Measurements from ENCODE around the gene PCCA.

Gene PCCA

DNA sequence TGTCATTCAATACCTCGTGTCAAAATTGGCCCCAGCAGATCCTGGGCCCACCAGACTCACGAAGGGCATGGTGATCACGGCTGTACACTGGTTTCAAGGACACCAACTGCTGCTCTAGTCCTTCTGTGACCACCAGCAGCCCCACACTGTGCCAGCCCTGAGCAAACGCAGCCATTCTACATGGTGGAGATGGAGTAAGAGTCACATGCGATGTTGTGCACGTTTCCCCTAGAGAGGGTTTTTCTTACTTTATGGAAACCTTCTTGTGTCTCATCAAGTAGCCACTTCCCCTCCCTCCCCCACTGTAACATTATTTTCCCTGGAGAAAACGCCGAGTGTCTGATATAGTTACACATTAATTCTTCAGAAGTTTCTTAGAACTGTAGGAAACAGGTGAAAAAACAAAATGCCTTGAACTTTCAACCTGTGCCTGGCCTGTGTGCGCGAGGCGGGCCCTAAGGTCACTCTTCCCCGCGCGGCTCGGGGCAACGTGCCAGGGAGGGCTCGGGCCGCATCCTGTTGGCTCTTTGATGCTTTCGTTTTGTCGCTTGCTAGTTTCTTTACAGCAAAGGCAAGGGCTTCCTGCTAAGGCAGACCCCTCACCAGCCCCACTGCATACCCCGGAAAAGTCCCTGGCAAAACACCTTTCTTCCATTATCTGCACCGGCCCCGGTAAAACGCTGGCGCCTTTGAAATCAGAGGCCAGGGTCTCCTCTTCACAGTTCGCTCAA, 455.1 kb downstream of the PCCA start:
- H3K9me3 ChIP-seq (ENCODE audit: insufficient read depth, low read length) = no peaks in the 10 kb centered on the region
- no peak overlapping the region for H3K4me2 ChIP-seq (ENCODE audit: low read depth, low read length, poor library complexity, severe bottlenecking)
- no peaks in the 10 kb centered on the region for H3F3A ChIP-seq (ENCODE audit: insufficient read depth)
- no peaks in the 10 kb centered on the region for H3K36me3 ChIP-seq (ENCODE audit: low read length)
- no peak overlapping the region for H2AFZ ChIP-seq (ENCODE audit: low read depth, low read length, severe bottlenecking)
- no peaks in the 10 kb centered on the region for H3K9me2 ChIP-seq (replicated peaks; ENCODE audit: insufficient read depth, low read length)
- no peaks in the 10 kb centered on the region for H4K20me1 ChIP-seq (ENCODE audit: low read depth, low read length)
- no peaks in the 10 kb centered on the region for H3K79me2 ChIP-seq (ENCODE audit: insufficient read depth, low read length)
- TF ChIP-seq, protein P1, sequence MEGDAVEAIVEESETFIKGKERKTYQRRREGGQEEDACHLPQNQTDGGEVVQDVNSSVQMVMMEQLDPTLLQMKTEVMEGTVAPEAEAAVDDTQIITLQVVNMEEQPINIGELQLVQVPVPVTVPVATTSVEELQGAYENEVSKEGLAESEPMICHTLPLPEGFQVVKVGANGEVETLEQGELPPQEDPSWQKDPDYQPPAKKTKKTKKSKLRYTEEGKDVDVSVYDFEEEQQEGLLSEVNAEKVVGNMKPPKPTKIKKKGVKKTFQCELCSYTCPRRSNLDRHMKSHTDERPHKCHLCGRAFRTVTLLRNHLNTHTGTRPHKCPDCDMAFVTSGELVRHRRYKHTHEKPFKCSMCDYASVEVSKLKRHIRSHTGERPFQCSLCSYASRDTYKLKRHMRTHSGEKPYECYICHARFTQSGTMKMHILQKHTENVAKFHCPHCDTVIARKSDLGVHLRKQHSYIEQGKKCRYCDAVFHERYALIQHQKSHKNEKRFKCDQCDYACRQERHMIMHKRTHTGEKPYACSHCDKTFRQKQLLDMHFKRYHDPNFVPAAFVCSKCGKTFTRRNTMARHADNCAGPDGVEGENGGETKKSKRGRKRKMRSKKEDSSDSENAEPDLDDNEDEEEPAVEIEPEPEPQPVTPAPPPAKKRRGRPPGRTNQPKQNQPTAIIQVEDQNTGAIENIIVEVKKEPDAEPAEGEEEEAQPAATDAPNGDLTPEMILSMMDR (IDR thresholded peaks at IDR 0.05; ENCODE audit: insufficient read depth, low read length, poor library complexity, severe bottlenecking) = no peak
- no peak for TF ChIP-seq EZH2phosphoT487 (conservative IDR thresholded peaks at IDR 0.05; ENCODE audit: low read length)
- no peaks in the 10 kb centered on the region for H3K27me3 ChIP-seq (ENCODE audit: low read length)
- no peak overlapping the region for H3K27ac ChIP-seq (ENCODE audit: low read depth, low read length)
- H3K4me3 ChIP-seq (ENCODE audit: insufficient read depth, low read length, poor library complexity, severe bottlenecking) = no peak overlapping the region
- H3K9ac ChIP-seq (ENCODE audit: low read length) = no peak overlapping the region

DNA sequence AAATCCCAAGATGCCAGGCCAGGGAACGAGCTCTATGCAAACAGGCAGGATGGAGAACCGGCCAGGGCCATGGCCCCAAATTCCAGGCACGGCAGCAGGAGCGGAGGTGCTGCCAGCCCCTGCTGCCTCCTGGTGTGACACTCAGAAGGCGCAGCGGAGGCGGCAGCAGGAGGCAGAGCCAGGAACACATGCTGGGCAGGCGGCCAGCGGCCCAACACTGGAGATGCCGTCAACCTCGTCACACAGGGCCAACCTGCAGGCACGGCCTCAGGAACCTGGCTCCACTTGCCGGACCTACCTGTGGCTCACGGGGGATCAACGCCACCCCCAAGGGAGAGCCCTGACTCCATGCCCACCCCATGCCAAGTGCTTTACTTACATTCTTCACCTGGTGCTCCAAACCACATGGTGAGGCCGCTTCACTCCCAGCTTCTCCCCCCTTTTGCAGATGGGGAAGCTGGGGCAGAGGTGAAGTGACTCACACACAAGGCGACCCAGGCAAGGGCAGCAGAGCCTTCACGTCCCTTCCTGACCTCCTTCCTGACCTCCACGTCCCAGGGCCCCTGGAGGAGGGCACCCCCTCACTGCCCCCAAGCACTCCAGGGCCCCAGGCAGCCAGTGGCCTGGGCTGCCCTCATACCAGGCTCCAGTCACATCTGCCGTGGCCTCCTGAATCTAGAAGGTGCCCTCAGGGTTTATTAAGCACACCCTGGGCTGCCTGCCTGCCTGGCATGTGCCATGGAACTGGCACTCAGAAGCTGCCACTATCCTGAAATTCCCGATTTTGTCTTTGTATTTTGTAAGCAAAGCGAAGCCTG, 456.2 kb downstream of the PCCA start:
- H3K36me3 ChIP-seq (ENCODE audit: low read length) = no peaks in the 10 kb centered on the region
- H3K9ac ChIP-seq (ENCODE audit: low read length) = no peak overlapping the region
- no peak overlapping the region for H3K4me3 ChIP-seq (ENCODE audit: insufficient read depth, low read length, poor library complexity, severe bottlenecking)
- H3K9me3 ChIP-seq (ENCODE audit: insufficient read depth, low read length) = no peaks in the 10 kb centered on the region
- no peaks in the 10 kb centered on the region for H3K9me2 ChIP-seq (replicated peaks; ENCODE audit: insufficient read depth, low read length)
- H4K20me1 ChIP-seq (ENCODE audit: low read depth, low read length) = no peaks in the 10 kb centered on the region
- no peak for TF ChIP-seq EZH2phosphoT487 (conservative IDR thresholded peaks at IDR 0.05; ENCODE audit: low read length)
- TF ChIP-seq, protein P1 (IDR thresholded peaks at IDR 0.05; ENCODE audit: insufficient read depth, low read length, poor library complexity, severe bottlenecking) = no peak
- no peak overlapping the region for H3K27ac ChIP-seq (ENCODE audit: low read depth, low read length)
- no peaks in the 10 kb centered on the region for H3F3A ChIP-seq (ENCODE audit: insufficient read depth)
- H3K27me3 ChIP-seq (ENCODE audit: low read length) = no peaks in the 10 kb centered on the region
- no peak overlapping the region for H2AFZ ChIP-seq (ENCODE audit: low read depth, low read length, severe bottlenecking)
- H3K4me2 ChIP-seq (ENCODE audit: low read depth, low read length, poor library complexity, severe bottlenecking) = no peak overlapping the region
- no peaks in the 10 kb centered on the region for H3K79me2 ChIP-seq (ENCODE audit: insufficient read depth, low read length)

DNA sequence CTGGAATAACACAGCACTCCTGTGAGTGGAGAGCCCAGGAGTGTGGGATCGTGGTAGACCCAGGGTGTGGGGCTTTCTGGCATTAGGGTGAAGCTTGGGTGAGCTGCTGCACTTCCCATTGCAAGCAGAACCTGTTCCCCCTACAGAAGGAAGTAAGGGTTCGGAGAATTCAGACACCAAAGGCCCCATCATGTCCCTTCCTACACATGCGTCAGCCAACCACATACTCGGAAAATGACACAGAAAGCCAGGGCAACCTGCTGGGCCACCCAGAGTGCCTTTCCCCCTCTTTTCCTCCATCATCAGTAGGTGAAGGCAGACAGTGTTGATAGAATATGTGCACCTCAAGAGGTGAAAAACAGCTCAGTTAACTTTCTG, 456.8 kb downstream of the PCCA start:
- Histone ChIP-seq H3K27me3 (ENCODE audit: low read length) (no peaks in the 10 kb centered on the region), H3K4me3 (ENCODE audit: insufficient read depth, low read length, poor library complexity, severe bottlenecking) (no peak overlapping the region), H4K20me1 (ENCODE audit: low read depth, low read length) (no peaks in the 10 kb centered on the region), H3K9me3 (ENCODE audit: insufficient read depth, low read length) (no peaks in the 10 kb centered on the region), H3K27ac (ENCODE audit: low read depth, low read length) (no peak overlapping the region), H3K9ac (ENCODE audit: low read length) (no peak overlapping the region), H2AFZ (ENCODE audit: low read depth, low read length, severe bottlenecking) (no peak overlapping the region), H3K4me2 (ENCODE audit: low read depth, low read length, poor library complexity, severe bottlenecking) (no peak overlapping the region), H3K79me2 (ENCODE audit: insufficient read depth, low read length) (no peaks in the 10 kb centered on the region), H3F3A (ENCODE audit: insufficient read depth) (no peaks in the 10 kb centered on the region), H3K36me3 (ENCODE audit: low read length) (no peaks in the 10 kb centered on the region), H3K9me2 (replicated peaks; ENCODE audit: insufficient read depth, low read length) (no peaks in the 10 kb centered on the region)
- TF ChIP-seq, protein P1 (IDR thresholded peaks at IDR 0.05; ENCODE audit: insufficient read depth, low read length, poor library complexity, severe bottlenecking) = no peak
- no peak for TF ChIP-seq EZH2phosphoT487 (conservative IDR thresholded peaks at IDR 0.05; ENCODE audit: low read length)
